Thyroid gland (tissue), 4 donors: ENCODE results near the gene CKMT2.

Experiments used
- POLR2A ChIP-seq, 2 donors: fragments of 450-650 bp; IDR thresholded peaks; one replicate each; pipeline ENCODE4 v1.6.1; 2017; ENCODE audit warnings: antibody characterized with exemption in 2 of 2, mild to moderate bottlenecking in 2 of 2, moderate library complexity in 1 of 2
- TF ChIP-seq, protein P1 (sequence below), 6 experiments: fragments of 200-600 bp in 3 of 6; fragments of 450-650 bp in 3 of 6; sonication (generic) in 3 of 6; IDR thresholded peaks; one replicate each; pipeline ENCODE4 v1.5.1; 2016 to 2019; ENCODE audit warnings: antibody characterized with exemption in 6 of 6, mild to moderate bottlenecking in 2 of 6, inconsistent platforms in 1 of 6, moderate library complexity in 1 of 6

DNA sequence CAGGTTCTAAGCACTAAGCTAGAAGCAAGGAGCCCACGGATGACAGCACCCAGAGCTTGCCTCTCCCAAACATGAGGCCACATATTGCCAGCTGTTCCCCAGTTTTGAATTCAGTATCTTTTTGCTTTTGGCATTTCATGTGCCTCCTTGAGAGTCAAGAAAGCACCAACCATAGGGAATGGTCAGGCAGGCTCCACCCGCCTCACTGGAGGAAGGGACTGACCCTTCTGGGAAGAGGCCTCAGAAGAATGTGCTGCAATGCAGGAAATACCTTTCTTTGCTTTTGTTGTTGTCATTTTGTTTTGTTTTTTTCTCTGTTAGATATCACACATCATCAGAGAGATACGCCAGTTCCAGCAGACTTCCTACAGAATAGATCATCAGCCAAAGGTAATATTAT lies 13.7 kb upstream of the CKMT2 start:
- TF ChIP-seq, protein P1, sequence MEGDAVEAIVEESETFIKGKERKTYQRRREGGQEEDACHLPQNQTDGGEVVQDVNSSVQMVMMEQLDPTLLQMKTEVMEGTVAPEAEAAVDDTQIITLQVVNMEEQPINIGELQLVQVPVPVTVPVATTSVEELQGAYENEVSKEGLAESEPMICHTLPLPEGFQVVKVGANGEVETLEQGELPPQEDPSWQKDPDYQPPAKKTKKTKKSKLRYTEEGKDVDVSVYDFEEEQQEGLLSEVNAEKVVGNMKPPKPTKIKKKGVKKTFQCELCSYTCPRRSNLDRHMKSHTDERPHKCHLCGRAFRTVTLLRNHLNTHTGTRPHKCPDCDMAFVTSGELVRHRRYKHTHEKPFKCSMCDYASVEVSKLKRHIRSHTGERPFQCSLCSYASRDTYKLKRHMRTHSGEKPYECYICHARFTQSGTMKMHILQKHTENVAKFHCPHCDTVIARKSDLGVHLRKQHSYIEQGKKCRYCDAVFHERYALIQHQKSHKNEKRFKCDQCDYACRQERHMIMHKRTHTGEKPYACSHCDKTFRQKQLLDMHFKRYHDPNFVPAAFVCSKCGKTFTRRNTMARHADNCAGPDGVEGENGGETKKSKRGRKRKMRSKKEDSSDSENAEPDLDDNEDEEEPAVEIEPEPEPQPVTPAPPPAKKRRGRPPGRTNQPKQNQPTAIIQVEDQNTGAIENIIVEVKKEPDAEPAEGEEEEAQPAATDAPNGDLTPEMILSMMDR (IDR thresholded peaks at IDR 0.05) = no peak
- no peak for TF ChIP-seq POLR2A (IDR thresholded peaks at IDR 0.05)
